ENCODE results near the gene TF. TPM values are rescaled to one million over a fixed set of nuclear protein-coding genes. Genes with fewer than 3 reads are reported as not detected.

Gene TF
- polyA plus RNA-seq, 1 of the 3 experiments (the other 2 are of a cell fraction) = 0.08 TPM

DNA sequence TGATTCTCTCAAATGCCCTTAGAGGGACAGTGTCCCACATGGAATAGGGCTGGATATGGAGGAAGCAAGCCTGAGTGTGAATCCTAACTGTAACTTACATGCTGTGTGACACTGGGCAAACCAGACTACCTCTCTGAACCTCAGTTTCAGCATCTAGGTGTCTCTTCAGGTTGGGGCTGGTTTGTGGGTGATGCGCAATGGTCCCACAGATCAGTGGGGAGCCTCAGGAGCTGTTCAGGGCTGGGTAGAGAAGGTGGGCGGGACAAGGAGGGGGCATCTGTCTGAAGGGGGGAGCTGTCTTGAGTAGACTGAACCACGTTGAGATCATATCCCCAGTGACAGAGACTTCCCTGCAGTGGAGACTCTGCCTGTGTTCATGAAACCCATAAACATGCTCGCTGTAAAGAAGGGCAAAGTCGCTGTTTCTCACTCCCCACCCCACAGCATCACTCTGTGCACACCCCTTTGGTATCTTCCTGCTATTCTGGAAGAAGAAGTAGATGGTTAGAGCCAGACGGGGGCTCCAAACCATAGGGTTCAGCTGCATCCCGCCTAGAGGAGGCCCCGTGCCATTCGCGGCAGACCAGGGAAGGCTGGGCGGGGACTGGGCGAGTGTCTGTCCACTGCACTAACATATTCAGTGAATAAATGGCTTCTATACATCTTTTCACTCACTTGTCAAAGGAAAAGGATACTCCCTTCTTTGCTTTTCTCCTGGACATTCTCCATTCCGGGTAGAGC is 87.9 kb downstream of the TF start:
- Histone ChIP-seq H3K27ac (ENCODE audit: low read depth in 2 of 2, low read length in 1 of 2) (no peak overlapping the region), H3F3A (replicated peaks; ENCODE audit: insufficient read depth) (no peaks in the 10 kb centered on the region), H3K79me2 (ENCODE audit: insufficient read depth) (no peaks in the 10 kb centered on the region), H4K20me1 (ENCODE audit: insufficient read depth) (no peaks in the 10 kb centered on the region), H3K9me3 (no peaks in the 10 kb centered on the region), H3K9ac (no peak overlapping the region), H3K4me2 (no peak overlapping the region), H3K36me3 (replicated peaks in 1 of 2; ENCODE audit: control insufficient read depth in 1 of 2, insufficient read depth in 2 of 2, low read length in 1 of 2) (no peaks in the 10 kb centered on the region), H3K4me1 (ENCODE audit: control insufficient read depth in 1 of 2, insufficient read depth in 2 of 2, low read depth in 1 of 2, low read length in 1 of 2) (no peaks in the 10 kb centered on the region), H3K9me2 (no peaks in the 10 kb centered on the region), H2AFZ (ENCODE audit: low read depth) (no peak overlapping the region), H3K4me3 (ENCODE audit: low read depth in 2 of 2, low read length in 1 of 2) (no peak overlapping the region), H3K27me3 (ENCODE audit: insufficient read depth) (no peaks in the 10 kb centered on the region)
- CTCF ChIA-PET = interaction anchor here (1.9 kb wide), 1 partner anchor 379 kb away, joined by 6 read pairs; no protein-coding TSS in a partner anchor
- no peak for TF ChIP-seq GATA2 (CRISPR knock-in tag; IDR thresholded peaks at IDR 0.05)
- no peak for TF ChIP-seq CHD2 (IDR thresholded peaks at IDR 0.05; ENCODE audit: low read length, partially characterized antibody)
- TF ChIP-seq, protein P1, sequence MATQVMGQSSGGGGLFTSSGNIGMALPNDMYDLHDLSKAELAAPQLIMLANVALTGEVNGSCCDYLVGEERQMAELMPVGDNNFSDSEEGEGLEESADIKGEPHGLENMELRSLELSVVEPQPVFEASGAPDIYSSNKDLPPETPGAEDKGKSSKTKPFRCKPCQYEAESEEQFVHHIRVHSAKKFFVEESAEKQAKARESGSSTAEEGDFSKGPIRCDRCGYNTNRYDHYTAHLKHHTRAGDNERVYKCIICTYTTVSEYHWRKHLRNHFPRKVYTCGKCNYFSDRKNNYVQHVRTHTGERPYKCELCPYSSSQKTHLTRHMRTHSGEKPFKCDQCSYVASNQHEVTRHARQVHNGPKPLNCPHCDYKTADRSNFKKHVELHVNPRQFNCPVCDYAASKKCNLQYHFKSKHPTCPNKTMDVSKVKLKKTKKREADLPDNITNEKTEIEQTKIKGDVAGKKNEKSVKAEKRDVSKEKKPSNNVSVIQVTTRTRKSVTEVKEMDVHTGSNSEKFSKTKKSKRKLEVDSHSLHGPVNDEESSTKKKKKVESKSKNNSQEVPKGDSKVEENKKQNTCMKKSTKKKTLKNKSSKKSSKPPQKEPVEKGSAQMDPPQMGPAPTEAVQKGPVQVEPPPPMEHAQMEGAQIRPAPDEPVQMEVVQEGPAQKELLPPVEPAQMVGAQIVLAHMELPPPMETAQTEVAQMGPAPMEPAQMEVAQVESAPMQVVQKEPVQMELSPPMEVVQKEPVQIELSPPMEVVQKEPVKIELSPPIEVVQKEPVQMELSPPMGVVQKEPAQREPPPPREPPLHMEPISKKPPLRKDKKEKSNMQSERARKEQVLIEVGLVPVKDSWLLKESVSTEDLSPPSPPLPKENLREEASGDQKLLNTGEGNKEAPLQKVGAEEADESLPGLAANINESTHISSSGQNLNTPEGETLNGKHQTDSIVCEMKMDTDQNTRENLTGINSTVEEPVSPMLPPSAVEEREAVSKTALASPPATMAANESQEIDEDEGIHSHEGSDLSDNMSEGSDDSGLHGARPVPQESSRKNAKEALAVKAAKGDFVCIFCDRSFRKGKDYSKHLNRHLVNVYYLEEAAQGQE (IDR thresholded peaks at IDR 0.05; ENCODE audit: low read depth, low read length) = no peak
- no peak for TF ChIP-seq NRF1 (IDR thresholded peaks at IDR 0.05; ENCODE audit: low read depth, low read length)
- TF ChIP-seq, protein P2, sequence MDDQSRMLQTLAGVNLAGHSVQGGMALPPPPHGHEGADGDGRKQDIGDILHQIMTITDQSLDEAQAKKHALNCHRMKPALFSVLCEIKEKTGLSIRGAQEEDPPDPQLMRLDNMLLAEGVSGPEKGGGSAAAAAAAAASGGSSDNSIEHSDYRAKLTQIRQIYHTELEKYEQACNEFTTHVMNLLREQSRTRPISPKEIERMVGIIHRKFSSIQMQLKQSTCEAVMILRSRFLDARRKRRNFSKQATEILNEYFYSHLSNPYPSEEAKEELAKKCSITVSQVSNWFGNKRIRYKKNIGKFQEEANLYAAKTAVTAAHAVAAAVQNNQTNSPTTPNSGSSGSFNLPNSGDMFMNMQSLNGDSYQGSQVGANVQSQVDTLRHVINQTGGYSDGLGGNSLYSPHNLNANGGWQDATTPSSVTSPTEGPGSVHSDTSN (IDR thresholded peaks at IDR 0.05) = no peak
- no peak for TF ChIP-seq TAF1 (IDR thresholded peaks at IDR 0.05; ENCODE audit: borderline replicate concordance, low read depth, low read length)
- TF ChIP-seq TEAD4 (IDR thresholded peaks at IDR 0.05; ENCODE audit: borderline replicate concordance, insufficient read depth) = no peak
- no peak for TF ChIP-seq NFIC (IDR thresholded peaks at IDR 0.05; ENCODE audit: borderline replicate concordance)
- no peak for TF ChIP-seq RXRA (IDR thresholded peaks at IDR 0.05; ENCODE audit: borderline replicate concordance, low read depth)
- TF ChIP-seq RAD21 (IDR thresholded peaks at IDR 0.05; ENCODE audit: low read length) = no peak
- no peak for TF ChIP-seq FOXJ3 (CRISPR knock-in tag; IDR thresholded peaks at IDR 0.05)
- TF ChIP-seq MXI1 (IDR thresholded peaks at IDR 0.05; ENCODE audit: low read depth, low read length) = no peak
- TF ChIP-seq, protein P3, sequence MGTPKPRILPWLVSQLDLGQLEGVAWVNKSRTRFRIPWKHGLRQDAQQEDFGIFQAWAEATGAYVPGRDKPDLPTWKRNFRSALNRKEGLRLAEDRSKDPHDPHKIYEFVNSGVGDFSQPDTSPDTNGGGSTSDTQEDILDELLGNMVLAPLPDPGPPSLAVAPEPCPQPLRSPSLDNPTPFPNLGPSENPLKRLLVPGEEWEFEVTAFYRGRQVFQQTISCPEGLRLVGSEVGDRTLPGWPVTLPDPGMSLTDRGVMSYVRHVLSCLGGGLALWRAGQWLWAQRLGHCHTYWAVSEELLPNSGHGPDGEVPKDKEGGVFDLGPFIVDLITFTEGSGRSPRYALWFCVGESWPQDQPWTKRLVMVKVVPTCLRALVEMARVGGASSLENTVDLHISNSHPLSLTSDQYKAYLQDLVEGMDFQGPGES (IDR thresholded peaks at IDR 0.05; ENCODE audit: low read depth, low read length) = no peak
- no peak for TF ChIP-seq ELF1 (IDR thresholded peaks at IDR 0.05)
- TF ChIP-seq, protein P4, sequence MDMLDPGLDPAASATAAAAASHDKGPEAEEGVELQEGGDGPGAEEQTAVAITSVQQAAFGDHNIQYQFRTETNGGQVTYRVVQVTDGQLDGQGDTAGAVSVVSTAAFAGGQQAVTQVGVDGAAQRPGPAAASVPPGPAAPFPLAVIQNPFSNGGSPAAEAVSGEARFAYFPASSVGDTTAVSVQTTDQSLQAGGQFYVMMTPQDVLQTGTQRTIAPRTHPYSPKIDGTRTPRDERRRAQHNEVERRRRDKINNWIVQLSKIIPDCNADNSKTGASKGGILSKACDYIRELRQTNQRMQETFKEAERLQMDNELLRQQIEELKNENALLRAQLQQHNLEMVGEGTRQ (IDR thresholded peaks at IDR 0.05; ENCODE audit: borderline replicate concordance, low read depth, low read length) = no peak
- no peak for DNase-seq
- WGBS (ENCODE audit: low lambda C conversion rate) = 84% methylated on average over 10 of the region's 13 CpGs
- POLR2A ChIA-PET = no interaction called here
